Mammary epithelial cell (primary cell): ENCODE results near the gene EIF2B1.

Source experiments
- CTCF ChIP-seq, 2 donors: IDR thresholded peaks in 1 of 2; conservative IDR thresholded peaks in 1 of 2; 2 replicates each; pipeline ENCODE4 v1.5.1; 2011 to 2012; ENCODE audit warnings: inconsistent platforms in 2 of 2, low read length in 2 of 2, mild to moderate bottlenecking in 2 of 2, control low read depth in 1 of 2, low read depth in 1 of 2; ENCODE audit not compliant: insufficient read depth in 1 of 2; ENCODE audit errors: extremely low read depth in 1 of 2
- EZH2 ChIP-seq: IDR thresholded peaks from 2 replicates; pipeline ENCODE4 v1.6.1; 2012; ENCODE audit warnings: low read length, inconsistent platforms, borderline replicate concordance

- no peak for TF ChIP-seq CTCF (conservative IDR thresholded peaks at IDR 0.05 in 1 of 2, IDR thresholded peaks at IDR 0.05 in 1 of 2; ENCODE audit: extremely low read depth in 1 of 2, insufficient read depth in 1 of 2, low read depth in 1 of 2, low read length in 2 of 2)
- no peak for TF ChIP-seq EZH2
These were observed 23.7 kb upstream of the EIF2B1 start for GRCh38 chr12:123657211-123657610.
